ENCODE data around the gene VPS29. TPM values are rescaled to one million over a fixed set of nuclear protein-coding genes. Genes with fewer than 3 reads are reported as not detected.

Gene VPS29
- polyA plus RNA-seq, 1 donor (not counting 4 experiments of a cell fraction or from before 2014, with no cell fraction given) = 219 TPM

DNA sequence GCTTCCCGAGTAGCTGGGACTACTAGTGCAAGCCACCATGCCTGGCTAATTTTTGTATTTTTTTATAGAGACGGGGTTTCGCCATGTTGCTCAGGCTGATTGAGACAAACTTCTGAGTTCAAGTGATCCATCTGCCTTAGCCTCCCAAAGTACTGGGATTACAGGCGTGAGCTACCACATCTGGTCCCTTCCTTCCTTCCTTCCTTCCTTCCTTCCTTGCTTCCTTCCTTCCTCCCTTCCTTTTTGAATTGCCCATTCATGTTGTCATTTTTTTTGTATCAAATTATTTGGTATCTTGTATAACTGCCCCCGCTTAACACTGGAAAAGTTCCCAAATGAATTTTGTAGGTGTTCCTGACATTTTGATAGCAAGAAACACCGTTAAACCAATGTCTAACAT, 11.9 kb upstream of the VPS29 start:
- Histone ChIP-seq H2AFZ (ENCODE audit: control insufficient read depth, low read length) (no peak overlapping the region), H3K9me1 (ENCODE audit: control insufficient read depth, extremely low read depth, insufficient read depth, low read length) (no peaks in the 10 kb centered on the region), H3K9ac (ENCODE audit: control insufficient read depth, extremely low read depth, insufficient read depth, low read length) (no peak overlapping the region), H3K4me2 (ENCODE audit: control insufficient read depth, extremely low read depth, insufficient read depth, low read depth, low read length) (no peak overlapping the region), H4K20me1 (ENCODE audit: control insufficient read depth, extremely low read depth, insufficient read depth, low read length) (no peaks in the 10 kb centered on the region), H3K4me3 (ENCODE audit: control insufficient read depth in 2 of 3, extremely low read depth in 1 of 3, insufficient read depth in 2 of 3, low read depth in 1 of 3, low read length in 3 of 3) (no peak overlapping the region), H3K27me3 (ENCODE audit: control insufficient read depth, extremely low read depth, insufficient read depth, low read length) (no peaks in the 10 kb centered on the region), H3K36me3 (ENCODE audit: control insufficient read depth in 2 of 2, extremely low read depth in 1 of 2, insufficient read depth in 2 of 2, low read length in 2 of 2) (no peaks in the 10 kb centered on the region), H3K79me2 (ENCODE audit: control insufficient read depth, insufficient read depth, low read length) (no peaks in the 10 kb centered on the region), H3K9me3 (ENCODE audit: control insufficient read depth, low read depth, low read length) (no peaks in the 10 kb centered on the region), H3K27ac (ENCODE audit: control insufficient read depth, insufficient read depth, low read length) (no peak overlapping the region), H3K4me1 (ENCODE audit: control insufficient read depth, extremely low read depth, insufficient read depth, low read length) (peaks cover 2% of the 10 kb centered on the region)
- no peak for FAIRE-seq
- TF ChIP-seq, protein P1, sequence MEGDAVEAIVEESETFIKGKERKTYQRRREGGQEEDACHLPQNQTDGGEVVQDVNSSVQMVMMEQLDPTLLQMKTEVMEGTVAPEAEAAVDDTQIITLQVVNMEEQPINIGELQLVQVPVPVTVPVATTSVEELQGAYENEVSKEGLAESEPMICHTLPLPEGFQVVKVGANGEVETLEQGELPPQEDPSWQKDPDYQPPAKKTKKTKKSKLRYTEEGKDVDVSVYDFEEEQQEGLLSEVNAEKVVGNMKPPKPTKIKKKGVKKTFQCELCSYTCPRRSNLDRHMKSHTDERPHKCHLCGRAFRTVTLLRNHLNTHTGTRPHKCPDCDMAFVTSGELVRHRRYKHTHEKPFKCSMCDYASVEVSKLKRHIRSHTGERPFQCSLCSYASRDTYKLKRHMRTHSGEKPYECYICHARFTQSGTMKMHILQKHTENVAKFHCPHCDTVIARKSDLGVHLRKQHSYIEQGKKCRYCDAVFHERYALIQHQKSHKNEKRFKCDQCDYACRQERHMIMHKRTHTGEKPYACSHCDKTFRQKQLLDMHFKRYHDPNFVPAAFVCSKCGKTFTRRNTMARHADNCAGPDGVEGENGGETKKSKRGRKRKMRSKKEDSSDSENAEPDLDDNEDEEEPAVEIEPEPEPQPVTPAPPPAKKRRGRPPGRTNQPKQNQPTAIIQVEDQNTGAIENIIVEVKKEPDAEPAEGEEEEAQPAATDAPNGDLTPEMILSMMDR (optimal IDR thresholded peaks at IDR 0.05 in 1 of 3, IDR thresholded peaks at IDR 0.05 in 1 of 3, conservative IDR thresholded peaks at IDR 0.05 in 1 of 3; ENCODE audit: extremely low read depth in 1 of 3, insufficient read depth in 2 of 3, low read length in 3 of 3) = no peak
- no peak for TF ChIP-seq EZH2 (IDR thresholded peaks at IDR 0.05; ENCODE audit: low read length)
- no peak for DNase-seq (ENCODE audit: low read depth, low spot score)
- dilution Hi-C loops (cut with MboI; ENCODE audit: extremely low pct_ligation_motif_present, low sequenced_read_pairs) = no loop called here

DNA sequence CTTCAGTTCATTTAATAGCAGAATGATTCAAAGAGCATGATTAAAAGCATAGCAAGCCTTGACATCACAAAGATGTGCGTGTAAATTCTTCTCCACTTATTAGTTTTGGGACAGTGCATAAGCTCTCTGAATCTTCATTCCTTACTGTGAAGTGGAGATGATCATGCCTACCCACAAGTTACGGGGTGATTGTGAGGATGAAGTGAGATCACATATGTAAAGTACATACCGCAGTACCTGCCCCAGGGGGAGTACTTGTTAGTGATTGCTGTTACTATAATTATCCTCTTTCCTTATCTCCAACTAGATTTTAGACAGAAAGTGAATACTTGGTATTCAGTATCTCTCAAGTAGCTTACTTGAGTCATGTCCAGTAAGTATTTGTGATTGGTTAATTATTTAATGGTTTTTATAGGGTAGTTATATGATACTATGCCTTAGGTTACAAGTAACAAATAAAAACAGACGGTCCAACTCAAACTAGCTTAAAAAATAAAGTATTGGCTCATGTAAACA, 6.2 kb upstream of the VPS29 start:
- TF ChIP-seq, protein P1 (optimal IDR thresholded peaks at IDR 0.05 in 1 of 3, IDR thresholded peaks at IDR 0.05 in 1 of 3, conservative IDR thresholded peaks at IDR 0.05 in 1 of 3; ENCODE audit: extremely low read depth in 1 of 3, insufficient read depth in 2 of 3, low read length in 3 of 3) = no peak
- no peak for TF ChIP-seq EZH2 (IDR thresholded peaks at IDR 0.05; ENCODE audit: low read length)
- H2AFZ ChIP-seq (ENCODE audit: control insufficient read depth, low read length) = no peak overlapping the region
- no peaks in the 10 kb centered on the region for H3K36me3 ChIP-seq (ENCODE audit: control insufficient read depth in 2 of 2, extremely low read depth in 1 of 2, insufficient read depth in 2 of 2, low read length in 2 of 2)
- dilution Hi-C loops (cut with MboI; ENCODE audit: extremely low pct_ligation_motif_present, low sequenced_read_pairs) = no loop called here
- no peaks in the 10 kb centered on the region for H4K20me1 ChIP-seq (ENCODE audit: control insufficient read depth, extremely low read depth, insufficient read depth, low read length)
- no peaks in the 10 kb centered on the region for H3K79me2 ChIP-seq (ENCODE audit: control insufficient read depth, insufficient read depth, low read length)
- no peaks in the 10 kb centered on the region for H3K27me3 ChIP-seq (ENCODE audit: control insufficient read depth, extremely low read depth, insufficient read depth, low read length)
- no peaks in the 10 kb centered on the region for H3K9me1 ChIP-seq (ENCODE audit: control insufficient read depth, extremely low read depth, insufficient read depth, low read length)
- DNase-seq (ENCODE audit: low read depth, low spot score) (no peak), FAIRE-seq (no peak)
- no peak overlapping the region for H3K9ac ChIP-seq (ENCODE audit: control insufficient read depth, extremely low read depth, insufficient read depth, low read length)
- H3K4me1 ChIP-seq (ENCODE audit: control insufficient read depth, extremely low read depth, insufficient read depth, low read length) = peaks cover 2% of the 10 kb centered on the region
- no peak overlapping the region for H3K4me3 ChIP-seq (ENCODE audit: control insufficient read depth in 2 of 3, extremely low read depth in 1 of 3, insufficient read depth in 2 of 3, low read depth in 1 of 3, low read length in 3 of 3)
- H3K4me2 ChIP-seq (ENCODE audit: control insufficient read depth, extremely low read depth, insufficient read depth, low read depth, low read length) = no peak overlapping the region
- no peaks in the 10 kb centered on the region for H3K9me3 ChIP-seq (ENCODE audit: control insufficient read depth, low read depth, low read length)
- no peak overlapping the region for H3K27ac ChIP-seq (ENCODE audit: control insufficient read depth, insufficient read depth, low read length)

Measured in keratinocyte (primary cell).